HepG2 (cell line): Measurements from ENCODE around the gene DHX58. TPM values are rescaled to one million over a fixed set of nuclear protein-coding genes. Genes with fewer than 3 reads are reported as not detected.
A peak's percentile ranks its signal among the peaks of the same experiment; 100 is the strongest.

ENCODE experiments used
- ATAC-seq: fragments of 200-7000 bp; cut with Tn5 transposase; 3 replicates; pipeline ENCODE4 v1.9.1; 2020; ENCODE audit warnings: mild to moderate bottlenecking, moderate library complexity
- BruUV-seq: library from RNA; stranded (reverse); fragments of 400-500 nt; replicated peaks from 2 replicates; lab custom pipeline; 2021; lab: Mats Ljungman, UMichigan
- CTCF ChIA-PET: fragments of 300-600 bp; formaldehyde crosslinking; extraction: SDS; loops from one replicate; lab custom pipeline; 2021; ENCODE audit warnings: low total read pairs, inconsistent platforms, low intra/inter-chr PET ratio; lab: Yijun Ruan, JAX
- POLR2A ChIA-PET: fragments of 350-600 bp; sonication (Branson Sonifier 250); formaldehyde crosslinking; loops from one replicate; lab custom pipeline; 2020; ENCODE audit warnings: antibody characterized with exemption, inconsistent platforms; lab: Yijun Ruan, JAX
- DNase-seq: peaks from one replicate; pipeline ENCODE4 v3.0.0-alpha.2; 2015; ENCODE audit warnings: low spot score
- FAIRE-seq: peaks from 3 replicates; lab custom pipeline; 2011; peaks lifted over from hg19 to GRCh38; lab: Jason Lieb, UNC
- H2AFZ ChIP-seq: one replicate; pipeline ENCODE4 v1.6.1; 2011; ENCODE audit warnings: low read length, inconsistent platforms
- H3K27ac ChIP-seq: fragments of 300-600 bp; 3 replicates; pipeline ENCODE4 v1.8.0; 2011; ENCODE audit warnings: mixed run types, mild to moderate bottlenecking, mixed read lengths, low read length, inconsistent platforms; ENCODE audit not compliant: insufficient read depth; ENCODE audit errors: extremely low read length
- H3K27me3 ChIP-seq, 2 experiments: fragments of 200-600 bp in 1 of 2; 2 replicates in 1 of 2; 3 replicates in 1 of 2; pipeline versions ENCODE4 v1.6.0 to v1.8.0; 2011; ENCODE audit warnings: low read length in 2 of 2, mild to moderate bottlenecking in 2 of 2, moderate library complexity in 2 of 2, inconsistent platforms in 1 of 2; ENCODE audit not compliant: insufficient read depth in 2 of 2, control insufficient read depth in 1 of 2
- H3K36me3 ChIP-seq, 2 experiments: fragments of 200-600 bp in 1 of 2; replicated peaks in 1 of 2; 2 replicates in 1 of 2; 3 replicates in 1 of 2; pipeline versions ENCODE4 v1.5.1 to v1.8.0; 2011; ENCODE audit warnings: low read length in 2 of 2, inconsistent platforms in 1 of 2; ENCODE audit not compliant: insufficient read depth in 2 of 2, control insufficient read depth in 1 of 2
- H3K4me1 ChIP-seq: 2 replicates; pipeline ENCODE4 v1.5.1; 2012; ENCODE audit warnings: low read length, inconsistent platforms; ENCODE audit not compliant: insufficient read depth
- H3K4me2 ChIP-seq: 2 replicates; pipeline ENCODE4 v1.6.0; 2011; ENCODE audit warnings: low read depth, low read length, inconsistent platforms
- H3K4me3 ChIP-seq, 3 experiments: fragments of 200-600 bp in 1 of 3; sonication (generic), shearing (Covaris generic) in 1 of 3; replicated peaks in 1 of 3; 2 replicates each; pipeline ENCODE4 v1.5.1; 2011 to 2016; ENCODE audit warnings: low read length in 3 of 3, inconsistent platforms in 2 of 3, low read depth in 2 of 3, mild to moderate bottlenecking in 2 of 3, control low read depth in 1 of 3, mixed read lengths in 1 of 3; ENCODE audit not compliant: insufficient read depth in 1 of 3
- H3K79me2 ChIP-seq: one replicate; pipeline ENCODE4 v1.6.1; 2011; ENCODE audit warnings: low read length, inconsistent platforms; ENCODE audit not compliant: insufficient read depth
- H3K9ac ChIP-seq: 2 replicates; pipeline ENCODE4 v1.6.0; 2011; ENCODE audit warnings: mild to moderate bottlenecking, low read depth, low read length, inconsistent platforms; ENCODE audit not compliant: insufficient read depth
- H3K9me3 ChIP-seq: 2 replicates; pipeline ENCODE4 v1.5.1; 2012; ENCODE audit warnings: mild to moderate bottlenecking, low read length
- H4K20me1 ChIP-seq: 2 replicates; pipeline ENCODE4 v1.6.0; 2011; ENCODE audit warnings: inconsistent platforms, mild to moderate bottlenecking, low read length, moderate library complexity; ENCODE audit not compliant: insufficient read depth
- ARNT2 ChIP-seq: sonication (generic); formaldehyde crosslinking; IDR thresholded peaks from 2 replicates; pipeline ENCODE4 v1.8.0; 2022; ENCODE audit warnings: mild to moderate bottlenecking, low read depth, missing genetic modification reagents, moderate library complexity
- GTF3A ChIP-seq: sonication (generic); formaldehyde crosslinking; conservative IDR thresholded peaks from 2 replicates; pipeline ENCODE4 v1.4.0; 2020; ENCODE audit warnings: mild to moderate bottlenecking, missing genetic modification reagents
- MAFK ChIP-seq, 2 experiments: IDR thresholded peaks in 1 of 2; conservative IDR thresholded peaks in 1 of 2; 2 replicates each; pipeline ENCODE4 v1.6.1; 2011; ENCODE audit warnings: improper control_type of control experiment in 2 of 2, low read length in 2 of 2
- STAG1 ChIP-seq: sonication (generic); formaldehyde crosslinking; IDR thresholded peaks from 2 replicates; pipeline ENCODE4 v1.4.0; 2020; ENCODE audit warnings: missing genetic modification reagents
- TAF1 ChIP-seq: sonication (generic); formaldehyde crosslinking; IDR thresholded peaks from 2 replicates; pipeline ENCODE4 v1.4.0; 2020; ENCODE audit warnings: missing genetic modification reagents
- TEAD2 ChIP-seq: sonication (generic); formaldehyde crosslinking; IDR thresholded peaks from 2 replicates; pipeline ENCODE4 v1.9.0; 2021; ENCODE audit warnings: missing genetic modification reagents
- ZKSCAN1 ChIP-seq: fragments of 150-350 bp; IDR thresholded peaks from 2 replicates; pipeline ENCODE4 v1.6.1; 2014; ENCODE audit warnings: low read length
- ZNF331 ChIP-seq: sonication (generic); formaldehyde crosslinking; IDR thresholded peaks from 2 replicates; pipeline ENCODE4 v1.4.0; 2020; ENCODE audit warnings: missing genetic modification reagents
- ZNF672 ChIP-seq: sonication (generic); formaldehyde crosslinking; IDR thresholded peaks from 2 replicates; pipeline ENCODE4 v1.8.1; 2022; ENCODE audit warnings: missing genetic modification reagents
- WGBS: methylation state at CpG from one replicate; pipeline ENCODE4 v1.1.6; 2017; ENCODE audit warnings: low lambda C conversion rate; 5-methylcytosine and 5-hydroxymethylcytosine counted together
- in situ Hi-C: cut with HindIII; loops from 2 replicates; pipeline ENCODE4 v1.10.0; 2017; ENCODE audit warnings: low pct_unique_long_range_greater_than_20kb; ENCODE audit not compliant: extremely low pct_ligation_motif_present
- intact Hi-C: fragments of 100-400 bp; cut with micrococcal nuclease; formaldehyde crosslinking; loops from one replicate; pipeline ENCODE4 v1.10.0; 2022; ENCODE audit not compliant: unreplicated experiment
- polyA plus RNA-seq, 8 experiments: library from polyadenylated mRNA; depleted of rRNA in 3 of 8; stranded (reverse) in 7 of 8; unstranded in 1 of 8; fragments of >200 nt; fragmentation: Illumina TruSeq in 4 of 8; extraction: Trizol in 4 of 8; gene quantifications; 2 replicates each; pipeline versions ENCODE4 v1.2.1 to v1.2.3, GENCODE V29; 2011 to 2016; ENCODE audit warnings: low read depth in 4 of 8, missing spikeins in 1 of 8, mixed read lengths in 1 of 8; ENCODE audit not compliant: insufficient read depth in 1 of 8
- total RNA-seq, 5 experiments: library from RNA; depleted of rRNA; stranded (reverse); fragments of >200 nt; fragmentation: Illumina TruSeq; extraction: Trizol; gene quantifications; 2 replicates each; pipeline ENCODE4 v1.2.3, GENCODE V29; 2016; ENCODE audit warnings: low read depth in 1 of 5
- TF ChIP-seq, protein P1 (sequence below): sonication (generic); formaldehyde crosslinking; IDR thresholded peaks from 2 replicates; pipeline ENCODE4 v1.5.0; 2020; ENCODE audit warnings: mild to moderate bottlenecking, missing genetic modification reagents, moderate library complexity
- TF ChIP-seq, protein P2 (sequence below): sonication (generic); formaldehyde crosslinking; IDR thresholded peaks from 2 replicates; pipeline ENCODE4 v1.5.1; 2020; ENCODE audit warnings: mild to moderate bottlenecking, moderate library complexity, missing genetic modification reagents

The DHX58 gene
- total and polyA plus RNA-seq, 2 of the 13 experiments (the other 11 are each of a cell fraction or from before 2014, with no cell fraction given) = 6.7 to 7.8 TPM

DNA sequence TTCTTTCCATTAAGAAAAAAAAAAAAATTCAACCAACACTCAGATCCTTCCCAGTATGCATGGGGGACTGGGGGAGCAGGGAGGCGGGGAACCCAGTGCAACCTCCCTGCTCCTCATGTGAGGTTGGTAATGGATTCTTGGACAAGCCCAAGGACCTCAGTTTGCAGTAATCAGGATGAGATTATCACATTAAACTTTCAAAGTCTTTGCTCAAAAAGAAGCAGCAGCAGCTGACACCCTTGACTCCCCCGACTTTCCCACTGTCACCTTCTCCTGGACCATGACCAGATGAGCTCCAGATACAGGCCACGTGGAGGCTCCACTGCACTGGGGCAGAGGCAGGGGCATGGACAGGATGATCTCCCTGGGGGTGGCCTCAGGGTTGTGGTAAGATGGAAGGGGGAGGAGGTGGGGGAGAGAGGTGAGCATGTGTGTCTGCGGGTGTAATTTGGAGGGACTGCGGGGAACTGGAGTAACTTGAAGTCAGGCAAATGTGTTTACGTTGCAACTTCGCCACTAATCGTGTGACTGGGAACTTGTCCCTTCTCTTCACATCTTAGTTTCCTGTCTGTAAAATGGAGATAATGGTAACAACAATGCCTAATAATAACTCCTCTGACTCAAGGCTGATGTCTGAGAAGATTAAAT, 34.0 kb downstream of the DHX58 start:
- H3K36me3 ChIP-seq = no peaks in the 10 kb centered on the region
- peaks cover 71% of the 10 kb centered on the region for H3K4me1 ChIP-seq
- no TSS peak for BruUV-seq
- in situ Hi-C loops = no loop called here
- H2AFZ ChIP-seq = no peak overlapping the region
- no peak for FAIRE-seq
- peaks cover 0 to 5% of the 10 kb centered on the region in 2 experiments; a peak in 1 of 5 replicates for H3K27me3 ChIP-seq
- no peak overlapping the region for H3K9ac ChIP-seq
- CTCF ChIA-PET = interaction anchor here (0.6 kb wide), 1 partner anchor 11 kb away, joined by 3 read pairs; no protein-coding TSS in a partner anchor
- no peaks in the 10 kb centered on the region for H4K20me1 ChIP-seq
- no peak overlapping the region for H3K4me2 ChIP-seq
- no peaks in the 10 kb centered on the region for H3K79me2 ChIP-seq
- H3K4me3 ChIP-seq = no peak overlapping the region
- H3K9me3 ChIP-seq = no peaks in the 10 kb centered on the region
- TF ChIP-seq, protein P1, sequence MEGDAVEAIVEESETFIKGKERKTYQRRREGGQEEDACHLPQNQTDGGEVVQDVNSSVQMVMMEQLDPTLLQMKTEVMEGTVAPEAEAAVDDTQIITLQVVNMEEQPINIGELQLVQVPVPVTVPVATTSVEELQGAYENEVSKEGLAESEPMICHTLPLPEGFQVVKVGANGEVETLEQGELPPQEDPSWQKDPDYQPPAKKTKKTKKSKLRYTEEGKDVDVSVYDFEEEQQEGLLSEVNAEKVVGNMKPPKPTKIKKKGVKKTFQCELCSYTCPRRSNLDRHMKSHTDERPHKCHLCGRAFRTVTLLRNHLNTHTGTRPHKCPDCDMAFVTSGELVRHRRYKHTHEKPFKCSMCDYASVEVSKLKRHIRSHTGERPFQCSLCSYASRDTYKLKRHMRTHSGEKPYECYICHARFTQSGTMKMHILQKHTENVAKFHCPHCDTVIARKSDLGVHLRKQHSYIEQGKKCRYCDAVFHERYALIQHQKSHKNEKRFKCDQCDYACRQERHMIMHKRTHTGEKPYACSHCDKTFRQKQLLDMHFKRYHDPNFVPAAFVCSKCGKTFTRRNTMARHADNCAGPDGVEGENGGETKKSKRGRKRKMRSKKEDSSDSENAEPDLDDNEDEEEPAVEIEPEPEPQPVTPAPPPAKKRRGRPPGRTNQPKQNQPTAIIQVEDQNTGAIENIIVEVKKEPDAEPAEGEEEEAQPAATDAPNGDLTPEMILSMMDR (CRISPR knock-in tag) = peak; percentile 59
- TF ChIP-seq TEAD2 (no peak), ZNF672 (CRISPR knock-in tag) (peak; percentile 99), ZNF331 (CRISPR knock-in tag) (no peak), ARNT2 (CRISPR knock-in tag) (no peak), MAFK (conservative IDR thresholded peaks at IDR 0.05 in 1 of 2, IDR thresholded peaks at IDR 0.05 in 1 of 2; ENCODE audit: low read length in 2 of 2) (peak; percentile 23 to 50; a peak in 2 of 4 replicates), GTF3A (no peak), ZKSCAN1 (no peak), TAF1 (CRISPR knock-in tag) (no peak), STAG1 (CRISPR knock-in tag) (peak; percentile 28; the same call in 1 of the 2 replicates)
- TF ChIP-seq, protein P2, sequence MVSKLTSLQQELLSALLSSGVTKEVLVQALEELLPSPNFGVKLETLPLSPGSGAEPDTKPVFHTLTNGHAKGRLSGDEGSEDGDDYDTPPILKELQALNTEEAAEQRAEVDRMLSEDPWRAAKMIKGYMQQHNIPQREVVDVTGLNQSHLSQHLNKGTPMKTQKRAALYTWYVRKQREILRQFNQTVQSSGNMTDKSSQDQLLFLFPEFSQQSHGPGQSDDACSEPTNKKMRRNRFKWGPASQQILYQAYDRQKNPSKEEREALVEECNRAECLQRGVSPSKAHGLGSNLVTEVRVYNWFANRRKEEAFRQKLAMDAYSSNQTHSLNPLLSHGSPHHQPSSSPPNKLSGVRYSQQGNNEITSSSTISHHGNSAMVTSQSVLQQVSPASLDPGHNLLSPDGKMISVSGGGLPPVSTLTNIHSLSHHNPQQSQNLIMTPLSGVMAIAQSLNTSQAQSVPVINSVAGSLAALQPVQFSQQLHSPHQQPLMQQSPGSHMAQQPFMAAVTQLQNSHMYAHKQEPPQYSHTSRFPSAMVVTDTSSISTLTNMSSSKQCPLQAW = 0 out of 2 replicates have a peak, but pooled peaks have one; percentile 18
- TF ChIP-seq, all 625 proteins: peak for 5
- no peak for DNase-seq
- intact Hi-C loops = no loop called here
- POLR2A ChIA-PET = no interaction called here
- 55% methylated on average over 8 of the region's 8 CpGs for WGBS
- H3K27ac ChIP-seq = no peak overlapping the region
- ATAC-seq = no peak
